ENCODE data around the gene MAP2K1.

DNA sequence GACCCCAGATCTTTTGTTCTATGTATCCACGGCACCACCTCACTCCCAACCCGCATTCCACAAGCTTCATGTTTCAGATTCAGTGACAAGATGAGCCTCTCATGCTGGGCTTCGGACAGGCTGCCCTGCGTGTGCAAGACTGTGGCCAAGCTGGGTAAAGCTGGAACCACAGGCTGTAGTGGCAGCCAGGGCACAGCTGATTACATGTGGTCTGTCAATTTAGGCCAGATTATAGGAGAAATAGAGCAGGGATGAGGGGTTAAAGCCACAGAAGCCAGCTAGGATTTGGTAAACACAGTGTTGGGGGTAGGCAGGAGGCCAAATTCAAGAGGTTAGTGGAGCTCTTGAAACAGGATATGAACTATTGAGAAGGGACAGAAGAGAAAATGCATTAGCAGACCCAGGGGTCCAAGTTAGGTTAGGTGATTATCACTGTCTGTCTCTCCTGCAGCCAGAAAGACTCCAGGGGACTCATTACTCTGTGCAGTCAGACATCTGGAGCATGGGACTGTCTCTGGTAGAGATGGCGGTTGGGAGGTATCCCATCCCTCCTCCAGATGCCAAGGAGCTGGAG lies 97.9 kb downstream of the MAP2K1 start:
- TF ChIP-seq, protein P1, sequence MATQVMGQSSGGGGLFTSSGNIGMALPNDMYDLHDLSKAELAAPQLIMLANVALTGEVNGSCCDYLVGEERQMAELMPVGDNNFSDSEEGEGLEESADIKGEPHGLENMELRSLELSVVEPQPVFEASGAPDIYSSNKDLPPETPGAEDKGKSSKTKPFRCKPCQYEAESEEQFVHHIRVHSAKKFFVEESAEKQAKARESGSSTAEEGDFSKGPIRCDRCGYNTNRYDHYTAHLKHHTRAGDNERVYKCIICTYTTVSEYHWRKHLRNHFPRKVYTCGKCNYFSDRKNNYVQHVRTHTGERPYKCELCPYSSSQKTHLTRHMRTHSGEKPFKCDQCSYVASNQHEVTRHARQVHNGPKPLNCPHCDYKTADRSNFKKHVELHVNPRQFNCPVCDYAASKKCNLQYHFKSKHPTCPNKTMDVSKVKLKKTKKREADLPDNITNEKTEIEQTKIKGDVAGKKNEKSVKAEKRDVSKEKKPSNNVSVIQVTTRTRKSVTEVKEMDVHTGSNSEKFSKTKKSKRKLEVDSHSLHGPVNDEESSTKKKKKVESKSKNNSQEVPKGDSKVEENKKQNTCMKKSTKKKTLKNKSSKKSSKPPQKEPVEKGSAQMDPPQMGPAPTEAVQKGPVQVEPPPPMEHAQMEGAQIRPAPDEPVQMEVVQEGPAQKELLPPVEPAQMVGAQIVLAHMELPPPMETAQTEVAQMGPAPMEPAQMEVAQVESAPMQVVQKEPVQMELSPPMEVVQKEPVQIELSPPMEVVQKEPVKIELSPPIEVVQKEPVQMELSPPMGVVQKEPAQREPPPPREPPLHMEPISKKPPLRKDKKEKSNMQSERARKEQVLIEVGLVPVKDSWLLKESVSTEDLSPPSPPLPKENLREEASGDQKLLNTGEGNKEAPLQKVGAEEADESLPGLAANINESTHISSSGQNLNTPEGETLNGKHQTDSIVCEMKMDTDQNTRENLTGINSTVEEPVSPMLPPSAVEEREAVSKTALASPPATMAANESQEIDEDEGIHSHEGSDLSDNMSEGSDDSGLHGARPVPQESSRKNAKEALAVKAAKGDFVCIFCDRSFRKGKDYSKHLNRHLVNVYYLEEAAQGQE (IDR thresholded peaks at IDR 0.05; ENCODE audit: insufficient replicate concordance, low read depth) = no peak
- TF ChIP-seq, protein P2, sequence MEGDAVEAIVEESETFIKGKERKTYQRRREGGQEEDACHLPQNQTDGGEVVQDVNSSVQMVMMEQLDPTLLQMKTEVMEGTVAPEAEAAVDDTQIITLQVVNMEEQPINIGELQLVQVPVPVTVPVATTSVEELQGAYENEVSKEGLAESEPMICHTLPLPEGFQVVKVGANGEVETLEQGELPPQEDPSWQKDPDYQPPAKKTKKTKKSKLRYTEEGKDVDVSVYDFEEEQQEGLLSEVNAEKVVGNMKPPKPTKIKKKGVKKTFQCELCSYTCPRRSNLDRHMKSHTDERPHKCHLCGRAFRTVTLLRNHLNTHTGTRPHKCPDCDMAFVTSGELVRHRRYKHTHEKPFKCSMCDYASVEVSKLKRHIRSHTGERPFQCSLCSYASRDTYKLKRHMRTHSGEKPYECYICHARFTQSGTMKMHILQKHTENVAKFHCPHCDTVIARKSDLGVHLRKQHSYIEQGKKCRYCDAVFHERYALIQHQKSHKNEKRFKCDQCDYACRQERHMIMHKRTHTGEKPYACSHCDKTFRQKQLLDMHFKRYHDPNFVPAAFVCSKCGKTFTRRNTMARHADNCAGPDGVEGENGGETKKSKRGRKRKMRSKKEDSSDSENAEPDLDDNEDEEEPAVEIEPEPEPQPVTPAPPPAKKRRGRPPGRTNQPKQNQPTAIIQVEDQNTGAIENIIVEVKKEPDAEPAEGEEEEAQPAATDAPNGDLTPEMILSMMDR (IDR thresholded peaks at IDR 0.05; ENCODE audit: insufficient read depth, low read length) = no peak
- no peak for TF ChIP-seq POLR2AphosphoS5 (IDR thresholded peaks at IDR 0.05; ENCODE audit: low read depth)

All from HL-60 (cell line).